ENCODE data around the gene HINT3. TPM values are rescaled to one million over a fixed set of nuclear protein-coding genes. Genes with fewer than 3 reads are reported as not detected.

Gene HINT3
- total and polyA plus RNA-seq, 2 of the 13 experiments (the other 11 are each of a cell fraction or from before 2014, with no cell fraction given), result 3.1 to 22.8 TPM

DNA sequence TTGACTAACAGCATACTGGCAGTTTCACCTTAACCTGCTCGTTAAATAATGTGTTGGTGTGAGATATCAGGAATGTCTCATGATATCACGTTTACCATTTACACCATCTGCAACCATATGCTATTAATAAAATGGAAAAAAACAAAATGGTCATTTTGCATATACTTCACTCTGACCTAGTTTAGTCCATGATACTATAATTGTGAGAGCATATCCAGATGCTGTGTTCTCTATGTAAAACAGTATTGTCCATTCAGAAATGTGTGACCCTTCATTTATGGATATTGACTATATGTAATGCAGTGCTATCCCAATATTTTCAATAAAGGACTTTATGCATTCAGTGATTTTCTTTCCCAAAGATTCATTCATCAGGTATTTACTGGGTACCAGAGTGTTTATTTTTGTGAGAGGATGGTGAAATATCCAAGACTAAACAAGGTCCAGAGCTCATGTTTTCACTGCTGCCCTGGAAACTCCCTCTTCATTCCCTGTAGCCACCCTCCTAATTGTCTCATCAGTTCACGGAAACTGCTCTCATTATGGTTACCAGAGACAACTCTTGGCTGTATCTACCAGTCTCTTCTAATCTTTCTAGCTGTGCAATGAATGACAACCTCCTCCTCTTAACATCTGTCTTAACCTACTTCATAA lies 25.7 kb upstream of the HINT3 start (continued):
- TF ChIP-seq, protein P1, sequence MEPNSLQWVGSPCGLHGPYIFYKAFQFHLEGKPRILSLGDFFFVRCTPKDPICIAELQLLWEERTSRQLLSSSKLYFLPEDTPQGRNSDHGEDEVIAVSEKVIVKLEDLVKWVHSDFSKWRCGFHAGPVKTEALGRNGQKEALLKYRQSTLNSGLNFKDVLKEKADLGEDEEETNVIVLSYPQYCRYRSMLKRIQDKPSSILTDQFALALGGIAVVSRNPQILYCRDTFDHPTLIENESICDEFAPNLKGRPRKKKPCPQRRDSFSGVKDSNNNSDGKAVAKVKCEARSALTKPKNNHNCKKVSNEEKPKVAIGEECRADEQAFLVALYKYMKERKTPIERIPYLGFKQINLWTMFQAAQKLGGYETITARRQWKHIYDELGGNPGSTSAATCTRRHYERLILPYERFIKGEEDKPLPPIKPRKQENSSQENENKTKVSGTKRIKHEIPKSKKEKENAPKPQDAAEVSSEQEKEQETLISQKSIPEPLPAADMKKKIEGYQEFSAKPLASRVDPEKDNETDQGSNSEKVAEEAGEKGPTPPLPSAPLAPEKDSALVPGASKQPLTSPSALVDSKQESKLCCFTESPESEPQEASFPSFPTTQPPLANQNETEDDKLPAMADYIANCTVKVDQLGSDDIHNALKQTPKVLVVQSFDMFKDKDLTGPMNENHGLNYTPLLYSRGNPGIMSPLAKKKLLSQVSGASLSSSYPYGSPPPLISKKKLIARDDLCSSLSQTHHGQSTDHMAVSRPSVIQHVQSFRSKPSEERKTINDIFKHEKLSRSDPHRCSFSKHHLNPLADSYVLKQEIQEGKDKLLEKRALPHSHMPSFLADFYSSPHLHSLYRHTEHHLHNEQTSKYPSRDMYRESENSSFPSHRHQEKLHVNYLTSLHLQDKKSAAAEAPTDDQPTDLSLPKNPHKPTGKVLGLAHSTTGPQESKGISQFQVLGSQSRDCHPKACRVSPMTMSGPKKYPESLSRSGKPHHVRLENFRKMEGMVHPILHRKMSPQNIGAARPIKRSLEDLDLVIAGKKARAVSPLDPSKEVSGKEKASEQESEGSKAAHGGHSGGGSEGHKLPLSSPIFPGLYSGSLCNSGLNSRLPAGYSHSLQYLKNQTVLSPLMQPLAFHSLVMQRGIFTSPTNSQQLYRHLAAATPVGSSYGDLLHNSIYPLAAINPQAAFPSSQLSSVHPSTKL (CRISPR knock-in tag; IDR thresholded peaks at IDR 0.05), result peak; percentile 48; the same call in 1 of the 2 replicates
- TF ChIP-seq, protein P2, sequence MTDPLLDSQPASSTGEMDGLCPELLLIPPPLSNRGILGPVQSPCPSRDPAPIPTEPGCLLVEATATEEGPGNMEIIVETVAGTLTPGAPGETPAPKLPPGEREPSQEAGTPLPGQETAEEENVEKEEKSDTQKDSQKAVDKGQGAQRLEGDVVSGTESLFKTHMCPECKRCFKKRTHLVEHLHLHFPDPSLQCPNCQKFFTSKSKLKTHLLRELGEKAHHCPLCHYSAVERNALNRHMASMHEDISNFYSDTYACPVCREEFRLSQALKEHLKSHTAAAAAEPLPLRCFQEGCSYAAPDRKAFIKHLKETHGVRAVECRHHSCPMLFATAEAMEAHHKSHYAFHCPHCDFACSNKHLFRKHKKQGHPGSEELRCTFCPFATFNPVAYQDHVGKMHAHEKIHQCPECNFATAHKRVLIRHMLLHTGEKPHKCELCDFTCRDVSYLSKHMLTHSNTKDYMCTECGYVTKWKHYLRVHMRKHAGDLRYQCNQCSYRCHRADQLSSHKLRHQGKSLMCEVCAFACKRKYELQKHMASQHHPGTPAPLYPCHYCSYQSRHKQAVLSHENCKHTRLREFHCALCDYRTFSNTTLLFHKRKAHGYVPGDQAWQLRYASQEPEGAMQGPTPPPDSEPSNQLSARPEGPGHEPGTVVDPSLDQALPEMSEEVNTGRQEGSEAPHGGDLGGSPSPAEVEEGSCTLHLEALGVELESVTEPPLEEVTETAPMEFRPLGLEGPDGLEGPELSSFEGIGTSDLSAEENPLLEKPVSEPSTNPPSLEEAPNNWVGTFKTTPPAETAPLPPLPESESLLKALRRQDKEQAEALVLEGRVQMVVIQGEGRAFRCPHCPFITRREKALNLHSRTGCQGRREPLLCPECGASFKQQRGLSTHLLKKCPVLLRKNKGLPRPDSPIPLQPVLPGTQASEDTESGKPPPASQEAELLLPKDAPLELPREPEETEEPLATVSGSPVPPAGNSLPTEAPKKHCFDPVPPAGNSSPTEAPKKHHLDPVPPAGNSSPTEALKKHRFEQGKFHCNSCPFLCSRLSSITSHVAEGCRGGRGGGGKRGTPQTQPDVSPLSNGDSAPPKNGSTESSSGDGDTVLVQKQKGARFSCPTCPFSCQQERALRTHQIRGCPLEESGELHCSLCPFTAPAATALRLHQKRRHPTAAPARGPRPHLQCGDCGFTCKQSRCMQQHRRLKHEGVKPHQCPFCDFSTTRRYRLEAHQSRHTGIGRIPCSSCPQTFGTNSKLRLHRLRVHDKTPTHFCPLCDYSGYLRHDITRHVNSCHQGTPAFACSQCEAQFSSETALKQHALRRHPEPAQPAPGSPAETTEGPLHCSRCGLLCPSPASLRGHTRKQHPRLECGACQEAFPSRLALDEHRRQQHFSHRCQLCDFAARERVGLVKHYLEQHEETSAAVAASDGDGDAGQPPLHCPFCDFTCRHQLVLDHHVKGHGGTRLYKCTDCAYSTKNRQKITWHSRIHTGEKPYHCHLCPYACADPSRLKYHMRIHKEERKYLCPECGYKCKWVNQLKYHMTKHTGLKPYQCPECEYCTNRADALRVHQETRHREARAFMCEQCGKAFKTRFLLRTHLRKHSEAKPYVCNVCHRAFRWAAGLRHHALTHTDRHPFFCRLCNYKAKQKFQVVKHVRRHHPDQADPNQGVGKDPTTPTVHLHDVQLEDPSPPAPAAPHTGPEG (CRISPR knock-in tag; IDR thresholded peaks at IDR 0.05), result no peak
- TF ChIP-seq SIX4 (CRISPR knock-in tag; IDR thresholded peaks at IDR 0.05) (no peak), SMAD3 (CRISPR knock-in tag; IDR thresholded peaks at IDR 0.05) (no peak), CEBPG (CRISPR knock-in tag; IDR thresholded peaks at IDR 0.05) (peak; percentile 37; the same call in 1 of the 2 replicates), TEAD3 (CRISPR knock-in tag; optimal IDR thresholded peaks at IDR 0.05; ENCODE audit: borderline replicate concordance) (peak; percentile 32), ETV6 (CRISPR knock-in tag; conservative IDR thresholded peaks at IDR 0.05) (no peak), KMT2A (CRISPR knock-in tag; IDR thresholded peaks at IDR 0.05) (no peak), ZNF510 (CRISPR knock-in tag; IDR thresholded peaks at IDR 0.05; ENCODE audit: low read depth) (no peak)
- TF ChIP-seq, protein P3, sequence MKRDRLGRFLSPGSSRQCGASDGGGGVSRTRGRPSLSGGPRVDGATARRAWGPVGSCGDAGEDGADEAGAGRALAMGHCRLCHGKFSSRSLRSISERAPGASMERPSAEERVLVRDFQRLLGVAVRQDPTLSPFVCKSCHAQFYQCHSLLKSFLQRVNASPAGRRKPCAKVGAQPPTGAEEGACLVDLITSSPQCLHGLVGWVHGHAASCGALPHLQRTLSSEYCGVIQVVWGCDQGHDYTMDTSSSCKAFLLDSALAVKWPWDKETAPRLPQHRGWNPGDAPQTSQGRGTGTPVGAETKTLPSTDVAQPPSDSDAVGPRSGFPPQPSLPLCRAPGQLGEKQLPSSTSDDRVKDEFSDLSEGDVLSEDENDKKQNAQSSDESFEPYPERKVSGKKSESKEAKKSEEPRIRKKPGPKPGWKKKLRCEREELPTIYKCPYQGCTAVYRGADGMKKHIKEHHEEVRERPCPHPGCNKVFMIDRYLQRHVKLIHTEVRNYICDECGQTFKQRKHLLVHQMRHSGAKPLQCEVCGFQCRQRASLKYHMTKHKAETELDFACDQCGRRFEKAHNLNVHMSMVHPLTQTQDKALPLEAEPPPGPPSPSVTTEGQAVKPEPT (CRISPR knock-in tag; IDR thresholded peaks at IDR 0.05; ENCODE audit: low read depth), result no peak
- TF ChIP-seq, protein P4, sequence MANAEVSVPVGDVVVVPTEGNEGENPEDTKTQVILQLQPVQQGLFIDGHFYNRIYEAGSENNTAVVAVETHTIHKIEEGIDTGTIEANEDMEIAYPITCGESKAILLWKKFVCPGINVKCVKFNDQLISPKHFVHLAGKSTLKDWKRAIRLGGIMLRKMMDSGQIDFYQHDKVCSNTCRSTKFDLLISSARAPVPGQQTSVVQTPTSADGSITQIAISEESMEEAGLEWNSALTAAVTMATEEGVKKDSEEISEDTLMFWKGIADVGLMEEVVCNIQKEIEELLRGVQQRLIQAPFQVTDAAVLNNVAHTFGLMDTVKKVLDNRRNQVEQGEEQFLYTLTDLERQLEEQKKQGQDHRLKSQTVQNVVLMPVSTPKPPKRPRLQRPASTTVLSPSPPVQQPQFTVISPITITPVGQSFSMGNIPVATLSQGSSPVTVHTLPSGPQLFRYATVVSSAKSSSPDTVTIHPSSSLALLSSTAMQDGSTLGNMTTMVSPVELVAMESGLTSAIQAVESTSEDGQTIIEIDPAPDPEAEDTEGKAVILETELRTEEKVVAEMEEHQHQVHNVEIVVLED (CRISPR knock-in tag; IDR thresholded peaks at IDR 0.05; ENCODE audit: borderline replicate concordance), result no peak
- TF ChIP-seq, protein P5, sequence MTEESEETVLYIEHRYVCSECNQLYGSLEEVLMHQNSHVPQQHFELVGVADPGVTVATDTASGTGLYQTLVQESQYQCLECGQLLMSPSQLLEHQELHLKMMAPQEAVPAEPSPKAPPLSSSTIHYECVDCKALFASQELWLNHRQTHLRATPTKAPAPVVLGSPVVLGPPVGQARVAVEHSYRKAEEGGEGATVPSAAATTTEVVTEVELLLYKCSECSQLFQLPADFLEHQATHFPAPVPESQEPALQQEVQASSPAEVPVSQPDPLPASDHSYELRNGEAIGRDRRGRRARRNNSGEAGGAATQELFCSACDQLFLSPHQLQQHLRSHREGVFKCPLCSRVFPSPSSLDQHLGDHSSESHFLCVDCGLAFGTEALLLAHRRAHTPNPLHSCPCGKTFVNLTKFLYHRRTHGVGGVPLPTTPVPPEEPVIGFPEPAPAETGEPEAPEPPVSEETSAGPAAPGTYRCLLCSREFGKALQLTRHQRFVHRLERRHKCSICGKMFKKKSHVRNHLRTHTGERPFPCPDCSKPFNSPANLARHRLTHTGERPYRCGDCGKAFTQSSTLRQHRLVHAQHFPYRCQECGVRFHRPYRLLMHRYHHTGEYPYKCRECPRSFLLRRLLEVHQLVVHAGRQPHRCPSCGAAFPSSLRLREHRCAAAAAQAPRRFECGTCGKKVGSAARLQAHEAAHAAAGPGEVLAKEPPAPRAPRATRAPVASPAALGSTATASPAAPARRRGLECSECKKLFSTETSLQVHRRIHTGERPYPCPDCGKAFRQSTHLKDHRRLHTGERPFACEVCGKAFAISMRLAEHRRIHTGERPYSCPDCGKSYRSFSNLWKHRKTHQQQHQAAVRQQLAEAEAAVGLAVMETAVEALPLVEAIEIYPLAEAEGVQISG (CRISPR knock-in tag; IDR thresholded peaks at IDR 0.05), result no peak
